ENCODE results near the gene ANKRD40. TPM values are rescaled to one million over a fixed set of nuclear protein-coding genes. Genes with fewer than 3 reads are reported as not detected.
A peak's percentile ranks its signal among the peaks of the same experiment; 100 is the strongest.

ANKRD40 gene
- total and polyA plus RNA-seq, 9 of the 15 experiments (the other 6 are each of a cell fraction or from before 2014, with no cell fraction given): 9.0 to 28.9 (median 27.7) TPM

- TF ChIP-seq MLX (CRISPR knock-in tag; conservative IDR thresholded peaks at IDR 0.05) (no peak), MTA2 (IDR thresholded peaks at IDR 0.05; ENCODE audit: low read depth) (no peak), NEUROD1 (IDR thresholded peaks at IDR 0.05; ENCODE audit: borderline replicate concordance, low read depth, low read length, partially characterized antibody) (no peak), DACH1 (IDR thresholded peaks at IDR 0.05; ENCODE audit: partially characterized antibody) (no peak), EP300 (IDR thresholded peaks at IDR 0.05; ENCODE audit: low read length) (peak; percentile 51; the same call in 1 of the 2 replicates), MCM7 (IDR thresholded peaks at IDR 0.05) (no peak)
Observed at GRCh38 chr17:50664788-50665458, 42.8 kb downstream of the ANKRD40 start (continued).

GRCh38 chr17:50663812-50664374 lies 43.8 kb downstream of the ANKRD40 start:
- Histone ChIP-seq H3K4me3 (no peak overlapping the region), H2AFZ (ENCODE audit: low read depth, low read length) (peak overlapping the region; percentile 81; the same call in 1 of the 2 replicates), H3K27me3 (ENCODE audit: control insufficient read depth in 2 of 2, insufficient read depth in 2 of 2, low read length in 2 of 2) (no peaks in the 10 kb centered on the region; a peak in 1 of 5 replicates), H3K4me1 (replicated peaks in 1 of 2; ENCODE audit: control insufficient read depth in 2 of 2, insufficient read depth in 2 of 2, low read length in 2 of 2) (peaks cover 53 to 56% of the 10 kb centered on the region in 2 experiments), H3K27ac (ENCODE audit: extremely low read depth, low read depth, low read length) (no peak overlapping the region; the same call in 2 of the 3 replicates), H4K20me1 (replicated peaks; ENCODE audit: control insufficient read depth, insufficient read depth, low read length) (no peaks in the 10 kb centered on the region), H3K4me2 (ENCODE audit: insufficient read depth, low read length) (no peak overlapping the region), H3K36me3 (ENCODE audit: control insufficient read depth, insufficient read depth, low read length) (no peaks in the 10 kb centered on the region), H3K9me1 (ENCODE audit: control insufficient read depth, insufficient read depth, low read length) (peaks cover 8% of the 10 kb centered on the region), H3K79me2 (ENCODE audit: control insufficient read depth, insufficient read depth, low read length) (no peaks in the 10 kb centered on the region), H3K9ac (ENCODE audit: insufficient read depth in 1 of 2, low read depth in 2 of 2, low read length in 2 of 2) (peak overlapping the region in 1 of 2 experiments; percentile 0; a peak in 1 of 4 replicates), H3K9me3 (replicated peaks; ENCODE audit: control insufficient read depth, insufficient read depth, low read depth, low read length) (no peaks in the 10 kb centered on the region)
- TF ChIP-seq SETDB1 (IDR thresholded peaks at IDR 0.05; ENCODE audit: low read length) (no peak), ZNF121 (CRISPR knock-in tag; conservative IDR thresholded peaks at IDR 0.05) (peak; percentile 55; the same call in 1 of the 2 replicates)
- ATAC-seq: no peak
- in situ Hi-C loops (cut with MboI): no loop called here
- FAIRE-seq: no peak
- DNase-seq (ENCODE audit: extremely low read depth in 1 of 4, low spot score in 3 of 4): no peak
- POLR2A ChIA-PET: interaction anchor here (1.0 kb wide), 1 partner anchor 22 kb away, joined by 3 read pairs; no protein-coding TSS in a partner anchor
- WGBS (ENCODE audit: insufficient coverage, low coverage, missing lambda C conversion rate): 71% methylated on average over 10 of the region's 10 CpGs
- BruUV-seq (replicated peaks): no TSS peak
- intact Hi-C loops (cut with micrococcal nuclease): no loop called here
- CTCF ChIA-PET (ENCODE audit: low intra/inter-chr PET ratio): no interaction called here
